HUES6 (cell line): ENCODE results near the gene DST.
A peak's percentile ranks its signal among the peaks of the same experiment; 100 is the strongest.

ENCODE experiments used
- H3K27ac ChIP-seq: 2 replicates; pipeline ENCODE4 v1.7.0; 2013; ENCODE audit warnings: low read depth, mild to moderate bottlenecking, low read length, inconsistent platforms
- H3K27me3 ChIP-seq: 2 replicates; pipeline ENCODE4 v1.6.1; 2013; ENCODE audit warnings: low read length; ENCODE audit not compliant: control insufficient read depth, insufficient read depth
- H3K36me3 ChIP-seq: 2 replicates; pipeline ENCODE4 v1.6.1; 2013; ENCODE audit warnings: low read length; ENCODE audit not compliant: control insufficient read depth, insufficient read depth
- H3K4me1 ChIP-seq: 2 replicates; pipeline ENCODE4 v1.6.1; 2013; ENCODE audit warnings: low read length; ENCODE audit not compliant: control insufficient read depth, insufficient read depth
- H3K4me3 ChIP-seq: 2 replicates; pipeline ENCODE4 v1.5.1; 2013; ENCODE audit warnings: low read depth, low read length
- H3K9ac ChIP-seq: one replicate; pipeline ENCODE4 v1.6.1; 2013; ENCODE audit warnings: mild to moderate bottlenecking, low read length
- H3K9me3 ChIP-seq: 2 replicates; pipeline ENCODE4 v1.6.1; 2013; ENCODE audit warnings: low read depth, low read length; ENCODE audit not compliant: control insufficient read depth, insufficient read depth

Gene DST

DNA sequence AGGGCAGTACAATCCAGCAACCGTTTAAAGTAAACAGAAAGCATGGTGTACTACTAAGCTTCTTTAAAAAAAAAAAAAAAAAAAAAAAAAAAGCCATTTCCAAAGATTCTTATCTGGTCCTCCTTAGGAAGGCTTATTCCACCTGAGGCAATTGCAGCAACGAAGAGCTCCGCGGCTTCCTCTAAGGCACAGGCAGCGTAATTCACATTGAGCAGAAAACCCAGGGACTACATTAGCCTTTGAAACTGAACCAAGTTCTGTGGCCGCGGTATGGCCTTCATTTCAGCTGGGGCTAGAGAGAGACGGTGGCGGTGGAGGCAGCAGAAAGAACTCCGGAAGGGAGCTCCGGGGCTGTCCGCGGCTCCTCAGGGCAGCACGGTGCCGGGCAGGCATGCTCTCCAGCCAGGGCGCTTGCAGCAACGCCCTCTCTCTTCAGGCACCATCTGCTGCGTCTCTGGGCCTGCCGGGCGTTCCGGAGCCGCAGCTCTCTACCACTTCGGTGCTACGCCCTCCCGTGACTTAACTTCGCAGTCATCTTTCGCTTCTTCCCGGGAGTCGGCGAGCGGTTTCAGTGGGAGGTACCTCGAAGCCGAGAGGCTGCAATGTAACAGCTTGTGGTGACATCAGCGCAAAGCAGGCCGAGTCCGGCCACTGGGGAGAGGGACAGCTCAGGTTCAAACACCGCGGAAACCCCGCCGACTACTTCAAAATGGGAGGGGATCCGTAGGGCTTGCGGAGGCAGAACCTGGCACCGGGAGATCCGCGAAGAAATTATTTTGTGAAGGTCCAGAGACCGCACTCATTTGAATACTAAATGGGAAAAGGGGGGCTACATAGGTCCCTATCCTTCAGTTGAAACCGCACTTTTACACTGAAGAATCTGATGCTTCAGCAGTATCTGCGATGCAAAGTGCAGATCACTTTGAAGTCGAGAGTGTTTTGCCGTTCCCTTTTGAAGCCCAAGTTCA lies 100.0 kb downstream of the DST start:
- H3K36me3 ChIP-seq, result no peaks in the 10 kb centered on the region
- no peaks in the 10 kb centered on the region for H3K9me3 ChIP-seq
- H3K9ac ChIP-seq, result peak overlapping the region; percentile 72
- H3K27me3 ChIP-seq, result no peaks in the 10 kb centered on the region
- peak overlapping the region; percentile 69 for H3K4me3 ChIP-seq
- peak overlapping the region; percentile 66 for H3K27ac ChIP-seq
- H3K4me1 ChIP-seq, result peaks cover 23% of the 10 kb centered on the region

DNA sequence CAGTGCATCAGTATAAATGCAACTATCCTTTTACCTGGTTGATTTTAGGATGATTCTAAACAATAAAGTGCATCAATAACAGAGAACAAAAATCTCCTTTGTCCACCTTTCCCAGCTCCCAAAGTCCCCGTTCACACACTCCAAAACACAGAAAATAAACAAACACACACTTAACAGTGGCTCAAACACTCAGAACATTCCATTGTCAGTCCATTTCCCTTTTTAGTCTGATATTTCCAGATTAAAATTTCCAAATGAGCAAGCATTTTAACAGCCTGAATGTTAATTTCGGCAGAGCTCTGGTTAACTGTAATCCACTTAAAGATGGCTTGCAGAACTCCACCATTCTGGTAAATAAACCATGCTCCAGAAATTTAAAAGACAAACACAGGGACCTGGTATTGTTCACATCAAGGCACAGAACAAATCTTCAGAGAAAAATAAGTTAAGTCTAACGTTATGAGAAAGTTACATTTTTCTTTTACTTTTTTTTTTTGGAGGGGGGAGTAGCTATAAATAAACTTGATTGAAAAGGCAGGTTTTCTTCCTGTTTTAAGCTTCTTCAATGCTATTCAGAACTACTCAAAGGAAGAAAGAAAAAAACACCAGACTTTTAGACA lies 100.8 kb downstream of the DST start:
- Histone ChIP-seq H3K9me3 (no peaks in the 10 kb centered on the region), H3K36me3 (no peaks in the 10 kb centered on the region), H3K27ac (peak overlapping the region; percentile 66; the same call in 1 of the 2 replicates), H3K4me1 (peaks cover 27% of the 10 kb centered on the region), H3K4me3 (peak overlapping the region; percentile 69), H3K27me3 (no peaks in the 10 kb centered on the region), H3K9ac (peak overlapping the region; percentile 7)

- H3K4me1 ChIP-seq, result peaks cover 28% of the 10 kb centered on the region
- H3K36me3 ChIP-seq, result peaks cover 6% of the 10 kb centered on the region; the same call in 1 of the 2 replicates
- H3K9ac ChIP-seq, result no peak overlapping the region
- H3K27me3 ChIP-seq, result no peaks in the 10 kb centered on the region
- H3K27ac ChIP-seq, result no peak overlapping the region
- peak overlapping the region; percentile 69 for H3K4me3 ChIP-seq
- no peaks in the 10 kb centered on the region for H3K9me3 ChIP-seq
These were observed 101.6 kb downstream of the DST start for GRCh38 chr6:56541030-56541600.

DNA sequence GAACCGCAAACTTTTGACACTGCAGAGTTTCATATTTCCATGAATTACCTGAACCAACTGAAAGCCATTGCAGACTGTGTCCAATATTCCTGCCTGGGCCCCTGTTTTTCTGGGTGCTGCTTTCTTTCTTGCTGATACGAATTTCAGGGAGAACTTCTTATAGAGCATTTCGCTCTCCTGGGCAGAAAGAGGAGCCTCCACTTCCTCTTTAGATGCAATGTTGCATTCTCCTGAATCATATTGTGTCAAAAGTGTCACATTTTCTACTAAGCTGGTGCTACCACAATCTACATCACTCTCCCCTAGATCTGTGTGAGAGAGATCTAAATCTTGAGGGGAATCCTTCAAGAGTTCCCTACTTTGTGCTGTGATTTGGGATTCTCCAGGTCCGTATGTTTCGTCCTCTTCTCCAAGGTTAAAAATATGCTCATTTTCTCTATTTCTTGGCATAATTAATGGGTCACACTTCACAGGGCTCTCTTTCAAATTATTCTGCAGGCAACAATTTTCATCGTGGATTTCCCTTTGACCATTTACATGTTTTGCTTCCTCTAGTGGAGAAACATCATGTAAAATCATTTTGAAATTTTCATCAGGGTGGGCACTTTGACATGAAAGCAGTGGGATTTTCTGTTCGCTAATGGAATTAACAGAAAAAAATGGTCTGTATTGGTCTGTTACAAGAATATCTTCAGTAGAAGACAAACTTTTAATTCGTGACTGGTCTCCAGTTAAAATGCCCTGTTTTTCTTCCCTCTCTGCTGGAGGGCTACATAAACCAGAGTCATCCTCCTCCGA lies 102.3 kb downstream of the DST start:
- H3K36me3 ChIP-seq, result peaks cover 9% of the 10 kb centered on the region; the same call in 1 of the 2 replicates
- no peaks in the 10 kb centered on the region for H3K27me3 ChIP-seq
- no peak overlapping the region; the same call in 1 of the 2 replicates for H3K4me3 ChIP-seq
- H3K27ac ChIP-seq, result no peak overlapping the region
- H3K4me1 ChIP-seq, result peaks cover 34% of the 10 kb centered on the region
- H3K9ac ChIP-seq, result no peak overlapping the region
- H3K9me3 ChIP-seq, result no peaks in the 10 kb centered on the region

GRCh38 chr6:56539527-56540105 lies 103.1 kb downstream of the DST start:
- peaks cover 9% of the 10 kb centered on the region; the same call in 1 of the 2 replicates for H3K36me3 ChIP-seq
- H3K9ac ChIP-seq, result no peak overlapping the region
- H3K4me1 ChIP-seq, result peaks cover 42% of the 10 kb centered on the region
- 0 out of 2 replicates have a peak overlapping the region, but pooled peaks have one; percentile 2 for H3K4me3 ChIP-seq
- no peaks in the 10 kb centered on the region for H3K9me3 ChIP-seq
- no peak overlapping the region for H3K27ac ChIP-seq
- H3K27me3 ChIP-seq, result no peaks in the 10 kb centered on the region

GRCh38 chr6:56538851-56539250 lies 103.8 kb downstream of the DST start:
- no peak overlapping the region for H3K9ac ChIP-seq
- H3K4me3 ChIP-seq, result no peak overlapping the region

DNA sequence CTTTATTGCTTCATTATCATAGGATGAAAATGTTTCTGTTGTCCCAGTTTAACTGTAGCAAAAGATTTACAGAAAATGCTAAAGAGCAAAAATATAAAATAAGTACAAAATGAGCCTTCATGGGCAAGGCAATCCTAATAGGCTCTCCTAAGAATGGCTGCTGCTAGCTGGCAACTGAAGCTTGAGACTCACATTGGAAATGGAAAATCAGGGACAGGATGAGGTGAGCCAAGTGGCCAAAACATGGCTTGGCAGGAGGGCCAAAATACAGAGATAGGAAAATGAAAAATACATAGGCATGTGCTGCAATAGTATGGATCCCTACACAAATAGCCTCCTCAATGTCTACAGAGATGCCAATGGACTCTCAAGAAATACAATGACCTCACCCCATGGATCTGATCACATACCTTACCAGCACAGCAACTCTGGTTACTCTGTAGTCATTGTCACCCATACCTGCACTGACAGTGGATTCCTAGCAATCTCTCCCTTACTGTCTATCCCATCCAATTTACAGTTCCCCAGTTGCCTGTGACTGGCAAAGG lies 105.4 kb downstream of the DST start:
- no peaks in the 10 kb centered on the region for H3K27me3 ChIP-seq
- no peaks in the 10 kb centered on the region for H3K9me3 ChIP-seq
- peaks cover 43% of the 10 kb centered on the region for H3K4me1 ChIP-seq
- no peak overlapping the region for H3K4me3 ChIP-seq
- H3K9ac ChIP-seq, result no peak overlapping the region
- peaks cover 9% of the 10 kb centered on the region; the same call in 1 of the 2 replicates for H3K36me3 ChIP-seq
- no peak overlapping the region for H3K27ac ChIP-seq

More at GRCh38 chr6:56538851-56539250, 103.8 kb downstream of the DST start:
- peaks cover 9% of the 10 kb centered on the region; the same call in 1 of the 2 replicates for H3K36me3 ChIP-seq
- no peaks in the 10 kb centered on the region for H3K27me3 ChIP-seq
- no peak overlapping the region for H3K27ac ChIP-seq
- H3K9me3 ChIP-seq, result no peaks in the 10 kb centered on the region
- peaks cover 43% of the 10 kb centered on the region for H3K4me1 ChIP-seq

DNA sequence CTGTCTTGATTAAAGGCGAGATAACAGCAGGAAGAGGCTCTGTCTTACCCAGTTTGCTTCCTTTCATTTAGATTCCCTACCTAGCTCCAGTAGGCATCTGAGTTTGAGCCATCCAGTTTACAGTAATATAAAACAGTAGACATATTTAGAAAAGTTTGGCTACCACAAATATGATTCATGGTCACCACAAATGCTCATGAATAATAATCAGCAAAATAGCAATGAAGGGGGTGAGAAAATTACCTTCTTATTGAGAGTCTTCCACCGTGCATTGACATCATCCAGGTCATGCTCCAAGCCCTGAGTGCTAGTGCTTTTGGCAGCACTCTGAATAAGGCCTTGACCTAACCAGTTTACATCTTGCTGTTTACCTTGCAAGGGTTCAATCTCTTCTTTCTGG lies 106.2 kb downstream of the DST start:
- peaks cover 16% of the 10 kb centered on the region for H3K36me3 ChIP-seq
- H3K4me3 ChIP-seq, result no peak overlapping the region
- H3K9ac ChIP-seq, result no peak overlapping the region
- H3K9me3 ChIP-seq, result no peaks in the 10 kb centered on the region
- H3K27me3 ChIP-seq, result no peaks in the 10 kb centered on the region
- H3K4me1 ChIP-seq, result peaks cover 40% of the 10 kb centered on the region
- H3K27ac ChIP-seq, result no peak overlapping the region

GRCh38 chr6:56535626-56536025 lies 107.1 kb downstream of the DST start:
- H3K9ac ChIP-seq, result no peak overlapping the region
- H3K4me3 ChIP-seq, result no peak overlapping the region
- H3K9me3 ChIP-seq, result no peaks in the 10 kb centered on the region
- H3K27ac ChIP-seq, result no peak overlapping the region
- H3K4me1 ChIP-seq, result peaks cover 30% of the 10 kb centered on the region
- peaks cover 20% of the 10 kb centered on the region for H3K36me3 ChIP-seq
- no peaks in the 10 kb centered on the region for H3K27me3 ChIP-seq
